ENCODE measurements around the gene VARS1. TPM values are rescaled to one million over a fixed set of nuclear protein-coding genes. Genes with fewer than 3 reads are reported as not detected.

VARS1 gene
- total RNA-seq, 4 donors from 2014 or later = 39.2 to 53.9 (median 46.9) TPM

DNA sequence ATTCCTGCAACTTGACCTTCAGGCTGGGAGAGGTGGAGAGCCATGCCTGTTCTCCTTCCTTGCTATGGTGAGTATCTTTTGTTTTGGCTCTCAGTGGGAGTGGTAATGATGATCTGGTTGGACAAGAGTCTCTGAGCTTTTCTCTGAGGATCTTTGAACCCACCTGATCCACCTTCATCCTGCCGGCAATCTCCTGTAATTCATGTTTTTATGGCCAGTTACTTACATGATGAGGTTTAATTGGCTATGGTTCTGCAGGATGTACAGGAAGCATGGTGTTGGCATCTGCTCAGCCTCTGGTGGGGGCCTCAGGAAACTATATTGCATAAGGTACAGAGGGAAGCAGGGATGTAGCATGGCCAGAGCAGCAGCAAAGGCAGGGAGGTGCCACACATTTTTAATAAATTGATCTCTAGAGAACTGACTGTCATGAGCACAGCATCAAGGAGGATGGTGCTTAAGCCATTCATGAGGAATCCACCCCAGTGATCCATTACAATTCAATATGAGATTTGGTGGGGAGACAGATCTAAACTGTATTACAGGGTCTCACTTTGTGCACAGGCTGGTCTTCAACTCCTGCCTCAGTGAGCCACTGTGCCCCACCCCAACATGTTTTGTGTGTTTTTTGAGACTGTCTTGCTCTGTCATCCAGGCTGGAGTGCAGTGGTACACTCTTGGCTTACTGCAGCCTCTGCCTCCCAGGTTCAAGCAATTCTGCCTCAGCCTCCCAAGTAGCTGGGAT lies 42.0 kb upstream of the VARS1 start:
- H3K4me3 ChIP-seq (ENCODE audit: low read depth, poor library complexity, severe bottlenecking) = peak overlapping the region; percentile 18
- WGBS, 2 donors = 23% methylated on average over 1 of the region's 1 CpG
- TF ChIP-seq CTCF (IDR thresholded peaks at IDR 0.05) (no peak), POLR2A (IDR thresholded peaks at IDR 0.05) (no peak)
- DNase-seq (ENCODE audit: low spot score in 2 of 2) = no peak
- intact Hi-C loops (cut with DNase I; ENCODE audit: low total_unique reads) = no loop called here

DNA sequence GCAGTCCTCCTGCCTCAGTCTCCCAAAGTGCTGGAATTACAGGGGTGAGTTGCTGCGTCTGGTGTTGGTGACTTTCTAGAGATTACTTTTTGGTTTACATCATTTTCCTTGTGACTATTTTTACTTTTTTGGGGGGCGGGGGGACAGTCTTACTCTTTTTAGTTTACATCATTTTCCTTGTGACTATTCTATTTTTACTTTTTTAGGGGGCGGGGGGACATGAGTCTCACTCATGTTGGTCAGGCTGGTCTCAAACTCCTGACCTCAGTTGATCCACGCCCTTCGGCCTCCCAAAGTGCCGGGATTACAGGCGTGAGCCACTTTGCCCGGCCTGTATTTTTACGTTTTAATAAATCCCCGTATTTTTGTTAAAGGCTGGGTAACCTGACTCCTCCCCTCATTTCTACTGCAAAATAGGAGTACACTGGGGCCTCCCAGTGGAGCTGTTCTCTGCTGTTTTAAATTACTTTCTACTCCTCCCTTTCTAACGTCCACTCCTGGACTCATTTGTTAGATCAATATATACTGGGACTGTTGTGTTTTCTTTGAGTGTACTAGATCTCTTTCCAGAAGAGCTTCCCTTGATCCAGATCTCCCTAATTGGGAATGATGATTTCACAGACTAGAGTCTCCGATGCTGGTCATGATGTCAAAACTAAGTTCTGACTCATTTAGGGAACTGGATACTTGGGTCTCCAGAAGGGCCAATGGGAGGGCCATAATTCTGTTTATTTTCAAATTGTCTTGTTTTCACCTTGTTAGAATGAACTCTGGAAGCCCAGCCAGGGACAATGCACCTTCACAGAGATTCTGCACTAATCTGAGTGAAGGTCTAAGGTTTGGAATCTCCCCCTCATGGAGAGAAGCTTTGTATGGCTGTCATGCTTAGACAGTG lies 41.2 kb upstream of the VARS1 start:
- peak overlapping the region; percentile 25 for H3K4me3 ChIP-seq (ENCODE audit: low read depth, poor library complexity, severe bottlenecking)
- DNase-seq (ENCODE audit: low spot score in 2 of 2) = no peak
- intact Hi-C loops (cut with DNase I; ENCODE audit: low total_unique reads) = no loop called here
- WGBS, 2 donors = 25 to 27% methylated on average over 12 of the region's 12 CpGs
- no peak for TF ChIP-seq CTCF (IDR thresholded peaks at IDR 0.05)
- TF ChIP-seq POLR2A (IDR thresholded peaks at IDR 0.05) = no peak

DNA sequence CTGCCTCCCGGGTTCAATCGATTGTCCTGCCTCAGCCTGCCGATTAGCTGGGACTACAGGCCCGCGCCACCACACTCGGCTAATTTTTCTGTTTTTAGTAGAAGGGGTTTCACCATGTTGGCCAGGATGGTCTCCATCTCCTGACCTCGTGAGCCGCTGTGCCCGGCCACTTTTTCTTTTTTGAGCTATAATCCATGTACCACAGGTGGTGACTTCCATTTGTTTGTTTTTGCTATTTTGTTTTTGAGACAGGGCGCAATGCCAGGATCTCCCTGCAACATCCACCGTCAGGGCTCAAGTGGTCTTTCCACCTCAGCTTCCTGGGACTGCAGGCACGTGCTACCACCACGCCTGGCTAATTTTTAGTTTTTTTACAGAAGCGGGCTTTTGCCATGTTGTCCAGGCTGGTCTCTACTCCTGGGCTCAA lies 40.5 kb upstream of the VARS1 start:
- H3K4me3 ChIP-seq (ENCODE audit: low read depth, poor library complexity, severe bottlenecking) = peak overlapping the region; percentile 25
- intact Hi-C loops (cut with DNase I; ENCODE audit: low total_unique reads) = no loop called here
- 22 to 29% methylated on average over 14 of the region's 14 CpGs for WGBS, 2 donors
- DNase-seq (ENCODE audit: low spot score in 2 of 2) = no peak
- TF ChIP-seq POLR2A (IDR thresholded peaks at IDR 0.05) = no peak
- TF ChIP-seq CTCF (IDR thresholded peaks at IDR 0.05) = no peak

- intact Hi-C loops (cut with DNase I; ENCODE audit: low total_unique reads) = no loop called here
- 0 to 1% methylated on average over 46 to 59 of the region's 59 CpGs for WGBS, 2 donors
- peak overlapping the region; percentile 98 for H3K4me3 ChIP-seq (ENCODE audit: low read depth, poor library complexity, severe bottlenecking)
- peak; percentile 80 to 96 for DNase-seq (ENCODE audit: low spot score in 2 of 2)
- peak in 1 of 2 donors; percentile 23 for TF ChIP-seq POLR2A (IDR thresholded peaks at IDR 0.05)
- no peak for TF ChIP-seq CTCF (IDR thresholded peaks at IDR 0.05)
Measured at GRCh38 chr6:31834367-31835250, 39.1 kb upstream of the VARS1 start.

DNA sequence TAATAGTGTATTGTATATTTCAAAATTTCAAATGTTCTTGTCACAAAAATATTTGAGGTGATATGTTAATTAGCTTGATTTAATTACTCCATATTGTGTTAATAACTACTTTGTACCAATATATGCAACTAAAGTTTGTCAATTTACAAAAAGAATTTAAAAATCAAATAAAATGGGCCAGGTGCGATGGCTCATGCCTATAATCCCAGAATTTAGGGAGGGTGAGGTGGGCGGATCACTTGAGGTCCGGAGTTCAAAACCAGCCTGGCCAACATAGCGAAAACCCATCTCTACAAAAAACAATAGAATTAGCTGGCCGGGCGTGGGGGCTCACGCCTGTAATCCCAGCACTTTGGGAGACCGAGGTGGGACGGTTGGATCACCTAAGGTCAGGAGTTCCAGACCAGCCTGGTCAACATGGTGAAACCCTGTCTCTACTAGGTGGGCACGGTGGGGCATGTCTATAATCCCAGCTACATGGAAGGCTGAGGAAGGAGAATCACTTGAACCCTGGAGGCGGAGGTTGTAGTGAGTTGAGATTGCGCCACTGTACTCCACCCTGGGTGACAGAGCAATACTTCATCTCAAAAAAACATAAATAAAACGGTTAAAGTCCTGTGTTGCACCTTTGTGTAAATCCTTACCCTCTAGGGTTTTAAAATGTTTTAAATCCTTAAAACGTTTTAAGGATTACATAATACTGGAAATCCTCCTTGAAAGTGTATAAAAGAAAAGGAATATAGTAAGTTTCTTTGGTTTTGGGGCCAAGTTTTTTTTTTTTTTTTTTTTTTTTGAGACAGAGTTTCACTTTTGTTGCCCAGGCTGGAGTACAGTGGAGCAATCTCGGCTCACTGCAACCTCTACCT lies 36.0 kb upstream of the VARS1 start:
- intact Hi-C loops (cut with DNase I; ENCODE audit: low total_unique reads) = no loop called here
- WGBS, 2 donors = 57 to 63% methylated on average over 15 of the region's 15 CpGs

More for the DNA sequence above, 36.0 kb upstream of the VARS1 start:
- TF ChIP-seq POLR2A (IDR thresholded peaks at IDR 0.05) (no peak), CTCF (IDR thresholded peaks at IDR 0.05) (no peak)
- H3K4me3 ChIP-seq (ENCODE audit: low read depth, poor library complexity, severe bottlenecking) = no peak overlapping the region
- DNase-seq (ENCODE audit: low spot score in 2 of 2) = no peak

Data from lower leg skin (tissue), 4 donors.